ENCODE data around the gene HSD17B14.
"Not testable (repeated sequence)": the region's sequence is repeated elsewhere in the genome, so short reads cannot be mapped to it uniquely, and the experiment has no call there.

The HSD17B14 gene

GRCh38 chr19:48852292-48852691 is 16.0 kb upstream of the HSD17B14 start:
- no peaks in the 10 kb centered on the region for H3K36me3 ChIP-seq
- no peak for TF ChIP-seq CTCF (IDR thresholded peaks at IDR 0.05; ENCODE audit: low read depth, low read length)
- H3K27ac ChIP-seq = no peak overlapping the region

GRCh38 chr19:48846659-48847058 is 10.4 kb upstream of the HSD17B14 start:
- H3K27me3 ChIP-seq (ENCODE audit: insufficient read depth, low read depth, severe bottlenecking); H3K27ac ChIP-seq; DNase-seq; H3K9me3 ChIP-seq (ENCODE audit: severe bottlenecking); H3K36me3 ChIP-seq; H3K4me3 ChIP-seq (ENCODE audit: low read depth, low read length): not testable (repeated sequence)

More at GRCh38 chr19:48852292-48852691, 16.0 kb upstream of the HSD17B14 start:
- DNase-seq = no peak
- Histone ChIP-seq H3K27me3 (ENCODE audit: insufficient read depth, low read depth, severe bottlenecking) (no peaks in the 10 kb centered on the region), H3K9me3 (ENCODE audit: severe bottlenecking) (no peaks in the 10 kb centered on the region), H3K4me3 (ENCODE audit: low read depth, low read length) (no peak overlapping the region)

DNA sequence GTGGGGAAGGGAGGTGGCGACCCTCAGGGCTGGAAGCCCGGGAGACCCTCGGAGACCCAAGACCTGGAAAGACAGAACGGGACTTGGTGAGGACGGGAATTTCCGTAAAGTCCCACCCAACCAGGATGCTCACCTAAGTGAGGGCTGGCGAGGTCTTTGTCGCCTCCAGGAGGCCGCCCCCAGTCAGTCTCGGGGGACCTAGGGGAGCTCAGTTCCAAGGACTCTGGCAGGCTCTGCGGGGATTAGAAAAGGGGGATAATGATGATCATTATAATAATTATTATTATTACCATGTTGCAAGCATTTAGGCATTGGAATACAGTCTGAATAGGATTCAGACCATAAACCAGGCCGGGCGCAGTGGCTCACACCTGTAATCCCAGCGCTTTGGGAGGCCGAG is 9.1 kb upstream of the HSD17B14 start:
- no peak for TF ChIP-seq CTCF (IDR thresholded peaks at IDR 0.05; ENCODE audit: low read depth, low read length)
- Histone ChIP-seq H3K27ac (no peak overlapping the region), H3K4me3 (ENCODE audit: low read depth, low read length) (no peak overlapping the region), H3K27me3 (ENCODE audit: insufficient read depth, low read depth, severe bottlenecking) (no peaks in the 10 kb centered on the region), H3K36me3 (0 out of 2 replicates have a peak, but pooled peaks cover 3% of the 10 kb centered on the region), H3K9me3 (ENCODE audit: severe bottlenecking) (no peaks in the 10 kb centered on the region)
- no peak for DNase-seq

DNA sequence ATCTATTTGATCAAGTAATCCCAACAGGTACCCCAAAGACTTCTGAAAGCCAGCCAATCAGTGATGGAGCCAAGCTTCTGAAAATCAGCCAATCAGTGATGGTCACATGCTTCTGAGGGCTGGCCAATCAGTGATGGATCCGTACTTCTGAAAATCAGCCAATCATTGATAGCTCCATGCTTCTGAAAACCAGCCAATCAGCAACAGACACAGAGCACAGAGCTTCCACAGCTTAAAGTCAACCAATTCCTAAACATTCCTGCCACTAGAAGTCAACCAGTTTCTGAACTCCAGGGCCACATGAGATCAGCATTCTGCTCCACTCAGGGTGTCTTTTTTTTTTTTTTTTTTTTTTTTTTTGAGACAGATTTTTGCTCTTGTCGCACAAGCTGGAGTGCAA is 8.2 kb upstream of the HSD17B14 start:
- Histone ChIP-seq H3K27ac (no peak overlapping the region), H3K27me3 (ENCODE audit: insufficient read depth, low read depth, severe bottlenecking) (no peaks in the 10 kb centered on the region), H3K4me3 (ENCODE audit: low read depth, low read length) (no peak overlapping the region), H3K9me3 (ENCODE audit: severe bottlenecking) (no peaks in the 10 kb centered on the region), H3K36me3 (0 out of 2 replicates have a peak, but pooled peaks cover 3% of the 10 kb centered on the region)
- DNase-seq = no peak
- no peak for TF ChIP-seq CTCF (IDR thresholded peaks at IDR 0.05; ENCODE audit: low read depth, low read length)

GRCh38 chr19:48842789-48843162 is 6.5 kb upstream of the HSD17B14 start:
- 0 out of 2 replicates have a peak, but pooled peaks cover 3% of the 10 kb centered on the region for H3K36me3 ChIP-seq
- no peaks in the 10 kb centered on the region for H3K9me3 ChIP-seq (ENCODE audit: severe bottlenecking)
- H3K27me3 ChIP-seq (ENCODE audit: insufficient read depth, low read depth, severe bottlenecking) = no peaks in the 10 kb centered on the region
- H3K27ac ChIP-seq = no peak overlapping the region
- TF ChIP-seq CTCF (IDR thresholded peaks at IDR 0.05; ENCODE audit: low read depth, low read length) = peak; percentile 66
- no peak overlapping the region for H3K4me3 ChIP-seq (ENCODE audit: low read depth, low read length)
- peak; percentile 55 for DNase-seq

DNA sequence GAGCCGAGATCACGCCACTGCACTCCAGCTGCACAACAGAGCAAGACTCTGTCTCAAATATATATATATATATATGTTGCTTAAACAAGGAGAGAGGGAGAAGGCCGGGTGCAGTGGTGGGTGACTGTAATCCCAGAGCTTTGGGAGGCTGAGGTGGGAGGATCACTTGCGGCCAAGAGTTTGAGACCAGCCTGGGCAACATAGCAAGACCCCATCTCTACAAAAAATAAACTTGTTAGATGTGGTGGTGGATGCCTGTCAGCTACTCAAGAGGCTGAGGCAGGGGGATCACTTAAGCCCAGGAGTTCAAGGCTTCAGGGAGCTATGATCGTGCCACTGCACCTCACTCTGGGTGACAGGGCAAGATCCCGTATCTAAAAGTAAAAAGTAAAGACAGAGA is 5.3 kb upstream of the HSD17B14 start:
- no peak for DNase-seq
- Histone ChIP-seq H3K27ac (no peak overlapping the region), H3K36me3 (0 out of 2 replicates have a peak, but pooled peaks cover 3% of the 10 kb centered on the region), H3K27me3 (ENCODE audit: insufficient read depth, low read depth, severe bottlenecking) (no peaks in the 10 kb centered on the region), H3K9me3 (ENCODE audit: severe bottlenecking) (no peaks in the 10 kb centered on the region), H3K4me3 (ENCODE audit: low read depth, low read length) (no peak overlapping the region)
- TF ChIP-seq CTCF (IDR thresholded peaks at IDR 0.05; ENCODE audit: low read depth, low read length) = no peak
